Heart left ventricle (tissue), 16 donors: ENCODE measurements around the gene TTYH1. TPM values are rescaled to one million over a fixed set of nuclear protein-coding genes. Genes with fewer than 3 reads are reported as not detected.

Source experiments
- ATAC-seq, 4 donors: fragments of 200-7000 bp; cut with Tn5 transposase; one replicate each; pipeline ENCODE4 v1.9.1; 2020 to 2022; ENCODE audit warnings: moderate library complexity in 4 of 4, mild to moderate bottlenecking in 3 of 4, moderate number of reproducible peaks in 1 of 4
- DNase-seq, 5 donors: peaks; one replicate each; pipeline ENCODE4 v3.0.0-alpha.2; 2020
- H3K27ac ChIP-seq, 12 donors: fragments of 200-600 bp; sonication (generic) in 4 of 12; one replicate each; pipeline versions ENCODE4 v1.5.0 to v1.8.0; 2016 to 2022; ENCODE audit warnings: mild to moderate bottlenecking in 2 of 12
- H3K27me3 ChIP-seq, 9 donors: fragments of 200-600 bp; sonication (generic) in 2 of 9; one replicate each; pipeline versions ENCODE4 v1.5.1 to v1.8.0; 2016 to 2022; ENCODE audit warnings: mild to moderate bottlenecking in 3 of 9
- H3K36me3 ChIP-seq, 9 donors: fragments of 200-600 bp; sonication (generic) in 2 of 9; one replicate each; pipeline versions ENCODE4 v1.5.0 to v1.8.0; 2018 to 2022; ENCODE audit warnings: mild to moderate bottlenecking in 2 of 9
- H3K4me1 ChIP-seq, 12 donors: fragments of 200-600 bp; sonication (generic) in 4 of 12; one replicate each; pipeline versions ENCODE4 v1.5.0 to v1.8.0; 2016 to 2022; ENCODE audit warnings: mild to moderate bottlenecking in 3 of 12
- H3K4me3 ChIP-seq, 12 donors: fragments of 200-600 bp; sonication (generic) in 4 of 12; one replicate each; pipeline versions ENCODE4 v1.5.0 to v1.8.0; 2017 to 2022; ENCODE audit warnings: mild to moderate bottlenecking in 9 of 12, moderate library complexity in 4 of 12
- H3K9me3 ChIP-seq, 12 donors: fragments of 200-600 bp; sonication (generic) in 4 of 12; one replicate each; pipeline versions ENCODE4 v1.5.0 to v1.8.0; 2016 to 2022; ENCODE audit warnings: mild to moderate bottlenecking in 1 of 12
- CTCF ChIP-seq, 12 donors: fragments of 200-600 bp; sonication (generic) in 4 of 12; IDR thresholded peaks; one replicate each; pipeline versions ENCODE4 v1.5.0 to v1.8.0; 2018 to 2022; ENCODE audit warnings: antibody characterized with exemption in 12 of 12, mild to moderate bottlenecking in 5 of 12
- POLR2A ChIP-seq, 2 donors: fragments of 450-650 bp; IDR thresholded peaks; one replicate each; pipeline ENCODE4 v1.6.1; 2017; ENCODE audit warnings: antibody characterized with exemption in 2 of 2, mild to moderate bottlenecking in 2 of 2, moderate library complexity in 2 of 2
- WGBS, 4 donors: extraction: QIAGEN DNeasy Blood & Tissue Kit in 2 of 4; methylation state at CpG; one replicate each; pipeline versions ENCODE4 v1.1.5 to v1.1.7; 2013 to 2018; 5-methylcytosine and 5-hydroxymethylcytosine counted together
- intact Hi-C, 10 donors: fragments of 100-400 bp; cut with DNase I; formaldehyde crosslinking; loops; one replicate each; pipeline versions ENCODE4 v1.11.1 to v1.14.2; 2022
- polyA plus RNA-seq, 2 donors: library from polyadenylated mRNA; stranded (reverse); fragments of 200-250 nt; gene quantifications; one replicate each; pipeline ENCODE4 v1.2.3, GENCODE V29; 2013
- total RNA-seq, 9 donors: library from RNA; depleted of rRNA in 2 of 9; stranded (reverse); fragments of >200 nt in 2 of 9; fragmentation: NEBNext Ultra II Directional in 3 of 9; extraction: Animal tissue kit (Norgen Biotek cat#: 25700) in 3 of 9; gene quantifications; one replicate each; pipeline versions ENCODE4 v1.1.0 to v1.2.4, GENCODE V29; 2016 to 2023
- donor health status: ischemic (EF 13 %, LVEDD 7.1; RV severe dilation, severe dysfunction).
- donor health status: healthy with polysubstance abuse.
- donor health status: DM: no; HTN: yes; CAD: no.
- donor health status: DM: no; HTN: no; CAD: no.
- donor health status: ischemic (EF 25% LVEDD 6.9; RV normal size, moderate dysfunction).
- donor health status: ischemic (EF 25% LVEDD 5.7; RV mildly dilated, moderate dysfunction).
- donor health status: healthy.
- donor health status: DM: yes; HTN: yes; CAD: no.
- donor health status: ischemic (EF 35%, LVEDD 5.7; RV mildly dilated, moderate dysfunction).
- donor health status: nonischemic (EF 11% LVEDD 7.7; RV severe dilation, severe dysfunction).
- donor health status: DM: yes; HTN: yes; CAD: no.
- donor health status: PGD.
- donor health status: ischemic (EF 29% LVEDD 5.4; RV normal size, mild dysfunction).
- donor health status: nonischemic (EF 23%, LVEDD 6.1; RV moderate dilation, normal function).

The TTYH1 gene
- total and polyA plus RNA-seq, 11 donors: 0.46 to 6.9 (median 1.1) TPM

- no peak for DNase-seq
- TF ChIP-seq CTCF (IDR thresholded peaks at IDR 0.05) (no peak), POLR2A (IDR thresholded peaks at IDR 0.05) (no peak)
- no peak overlapping the region for H3K4me3 ChIP-seq
- peaks cover 0 to 19% (median 5%) of the 10 kb centered on the region in 9 donors for H3K27me3 ChIP-seq
- H3K27ac ChIP-seq: no peak overlapping the region
- no peak for ATAC-seq
- WGBS, 4 donors: 81 to 93% (median 88%) methylated on average over 7 of the region's 7 CpGs
- intact Hi-C loops: no loop called here
- H3K36me3 ChIP-seq: no peaks in the 10 kb centered on the region
- H3K9me3 ChIP-seq: no peaks in the 10 kb centered on the region
- no peaks in the 10 kb centered on the region for H3K4me1 ChIP-seq
Measured at GRCh38 chr19:54407780-54408179, 7.5 kb upstream of the TTYH1 start.

- Histone ChIP-seq H3K4me3 (no peak overlapping the region), H3K27me3 (peaks cover 0 to 22% (median 5%) of the 10 kb centered on the region in 9 donors), H3K4me1 (no peaks in the 10 kb centered on the region), H3K36me3 (no peaks in the 10 kb centered on the region), H3K27ac (no peak overlapping the region), H3K9me3 (no peaks in the 10 kb centered on the region)
- 85 to 88% (median 87%) methylated on average over 9 of the region's 9 CpGs for WGBS, 4 donors
- no peak for ATAC-seq
- TF ChIP-seq POLR2A (IDR thresholded peaks at IDR 0.05) (no peak), CTCF (IDR thresholded peaks at IDR 0.05) (no peak)
- intact Hi-C loops: no loop called here
- DNase-seq: no peak
Measured at GRCh38 chr19:54408456-54409026, 6.7 kb upstream of the TTYH1 start.

DNA sequence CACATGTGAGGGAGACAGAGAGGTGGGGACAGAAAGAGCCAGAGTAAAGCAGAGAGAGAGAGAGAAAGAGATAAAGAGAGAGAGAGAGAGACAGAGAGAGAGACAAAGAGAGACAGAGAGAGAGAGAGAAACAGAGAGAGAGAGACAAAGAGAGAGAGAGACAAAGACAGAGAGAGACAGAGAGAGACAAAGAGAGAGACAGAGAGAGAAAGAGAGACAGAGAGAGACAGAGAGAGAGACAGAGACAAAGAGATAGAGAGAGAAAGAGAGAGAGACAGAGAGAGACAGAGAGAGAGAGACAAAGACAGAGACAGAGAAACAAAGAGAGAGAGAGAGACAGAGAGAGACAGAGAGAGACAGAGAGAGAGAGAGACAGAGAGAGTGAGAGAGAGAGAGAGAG is 4.2 kb upstream of the TTYH1 start:
- Histone ChIP-seq H3K27me3 (peaks cover 10 to 41% (median 21%) of the 10 kb centered on the region in 9 donors), H3K4me3 (no peak overlapping the region), H3K27ac (no peak overlapping the region), H3K36me3 (no peaks in the 10 kb centered on the region), H3K4me1 (peaks cover 0 to 10% (median 0%) of the 10 kb centered on the region in 12 donors), H3K9me3 (no peaks in the 10 kb centered on the region)
- intact Hi-C loops: no loop called here
- TF ChIP-seq CTCF (IDR thresholded peaks at IDR 0.05): no peak
- TF ChIP-seq POLR2A (IDR thresholded peaks at IDR 0.05): no peak
- DNase-seq (no peak), ATAC-seq (no peak)

DNA sequence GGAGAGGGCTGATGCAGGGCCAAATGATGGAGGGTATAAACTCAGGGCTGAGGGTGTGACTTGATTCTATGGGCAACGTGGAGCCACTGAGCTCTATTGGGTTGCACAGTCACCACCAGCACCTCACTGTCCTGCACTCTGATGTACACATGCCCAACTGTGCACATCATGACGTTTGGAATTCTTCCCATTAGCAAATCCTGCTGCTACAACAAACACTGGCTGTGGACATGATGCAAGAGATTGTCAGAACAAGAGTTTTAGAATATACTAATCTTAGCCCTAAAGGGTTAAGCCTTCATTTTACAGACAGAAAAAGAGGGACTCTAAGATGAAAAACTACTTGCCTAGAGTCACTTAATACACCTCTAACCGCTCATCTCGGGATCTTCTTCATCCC is 2.4 kb upstream of the TTYH1 start:
- DNase-seq: no peak
- Histone ChIP-seq H3K36me3 (no peaks in the 10 kb centered on the region), H3K4me3 (no peak overlapping the region), H3K9me3 (no peaks in the 10 kb centered on the region), H3K27ac (no peak overlapping the region), H3K27me3 (peaks cover 19 to 59% (median 32%) of the 10 kb centered on the region in 9 donors), H3K4me1 (peaks cover 0 to 18% (median under 1%) of the 10 kb centered on the region in 12 donors)
- 63 to 79% (median 73%) methylated on average over 4 of the region's 4 CpGs for WGBS, 4 donors
- TF ChIP-seq POLR2A (IDR thresholded peaks at IDR 0.05) (no peak), CTCF (IDR thresholded peaks at IDR 0.05) (no peak)
- ATAC-seq: no peak
- intact Hi-C loops: no loop called here
